H9 (cell line): ENCODE results near the gene MRFAP1. TPM values are rescaled to one million over a fixed set of nuclear protein-coding genes. Genes with fewer than 3 reads are reported as not detected.

Experiments
- DNase-seq: peaks from one replicate; pipeline ENCODE4 v3.0.0-alpha.2; 2017
- H2AFZ ChIP-seq: one replicate; pipeline ENCODE4 v1.6.1; 2013; ENCODE audit warnings: mild to moderate bottlenecking, low read length, control low read depth, moderate library complexity
- H2AK5ac ChIP-seq: 2 replicates; pipeline ENCODE4 v1.6.1; 2013; ENCODE audit warnings: low read length, control low read depth, mixed read lengths; ENCODE audit not compliant: insufficient read length
- H2BK120ac ChIP-seq: one replicate; pipeline ENCODE4 v1.6.1; 2013; ENCODE audit warnings: low read depth, mild to moderate bottlenecking, low read length, control low read depth, inconsistent platforms; ENCODE audit not compliant: poor library complexity, severe bottlenecking
- H2BK12ac ChIP-seq: 2 replicates; pipeline ENCODE4 v1.6.1; 2013; ENCODE audit warnings: low read length, control low read depth, mixed read lengths, low read depth; ENCODE audit not compliant: insufficient read length
- H2BK15ac ChIP-seq: 2 replicates; pipeline ENCODE4 v1.6.1; 2013; ENCODE audit warnings: low read depth, low read length, control low read depth
- H2BK20ac ChIP-seq: one replicate; pipeline ENCODE4 v1.6.1; 2013; ENCODE audit warnings: low read depth, mild to moderate bottlenecking, low read length, control low read depth, inconsistent platforms; ENCODE audit not compliant: poor library complexity, severe bottlenecking
- H2BK5ac ChIP-seq: 2 replicates; pipeline ENCODE4 v1.6.1; 2013; ENCODE audit warnings: low read length, control low read depth, mixed read lengths; ENCODE audit not compliant: insufficient read length
- H3K14ac ChIP-seq: 2 replicates; pipeline ENCODE4 v1.6.1; 2013; ENCODE audit warnings: low read length, control low read depth; ENCODE audit not compliant: insufficient read depth
- H3K18ac ChIP-seq: 2 replicates; pipeline ENCODE4 v1.6.1; 2013; ENCODE audit warnings: low read depth, mild to moderate bottlenecking, mixed read lengths, low read length, control low read depth; ENCODE audit not compliant: insufficient read length
- H3K23ac ChIP-seq: 2 replicates; pipeline ENCODE4 v1.6.1; 2013; ENCODE audit warnings: low read length, control low read depth, mixed read lengths, low read depth; ENCODE audit not compliant: insufficient read length
- H3K23me2 ChIP-seq: 2 replicates; pipeline ENCODE4 v1.6.1; 2013; ENCODE audit warnings: low read depth, mild to moderate bottlenecking, mixed read lengths, low read length, control low read depth; ENCODE audit not compliant: insufficient read length, poor library complexity, severe bottlenecking
- H3K27ac ChIP-seq: 2 replicates; pipeline ENCODE4 v1.5.1; 2013; ENCODE audit warnings: low read length, control low read depth, mixed read lengths, low read depth; ENCODE audit not compliant: insufficient read length
- H3K27me3 ChIP-seq: 2 replicates; pipeline ENCODE4 v1.6.1; 2013; ENCODE audit warnings: low read length, control low read depth, inconsistent platforms; ENCODE audit not compliant: insufficient read depth
- H3K4ac ChIP-seq: 2 replicates; pipeline ENCODE4 v1.6.1; 2013; ENCODE audit warnings: low read depth, mild to moderate bottlenecking, control low read depth, inconsistent platforms, low read length, moderate library complexity
- H3K4me1 ChIP-seq: 2 replicates; pipeline ENCODE4 v1.6.1; 2013; ENCODE audit warnings: low read length, control low read depth, inconsistent platforms; ENCODE audit not compliant: insufficient read depth
- H3K4me2 ChIP-seq: 2 replicates; pipeline ENCODE4 v1.6.1; 2013; ENCODE audit warnings: low read length, control low read depth, mixed read lengths; ENCODE audit not compliant: insufficient read length, insufficient read depth
- H3K56ac ChIP-seq: 2 replicates; pipeline ENCODE4 v1.6.1; 2013; ENCODE audit warnings: low read depth, mild to moderate bottlenecking, mixed read lengths, low read length, control low read depth; ENCODE audit not compliant: insufficient read length
- H3K79me1 ChIP-seq: 2 replicates; pipeline ENCODE4 v1.6.1; 2013; ENCODE audit warnings: low read depth, mild to moderate bottlenecking, moderate library complexity, low read length, control low read depth, inconsistent platforms; ENCODE audit not compliant: insufficient read depth, poor library complexity, severe bottlenecking
- H3K79me2 ChIP-seq: 2 replicates; pipeline ENCODE4 v1.6.1; 2013; ENCODE audit warnings: low read length, control low read depth, inconsistent platforms; ENCODE audit not compliant: insufficient read depth
- H3K9ac ChIP-seq: 2 replicates; pipeline ENCODE4 v1.6.1; 2013; ENCODE audit warnings: low read length, control low read depth, mixed read lengths; ENCODE audit not compliant: insufficient read length; ENCODE audit errors: extremely low read depth
- H3K9me3 ChIP-seq: one replicate; pipeline ENCODE4 v1.6.1; 2013; ENCODE audit warnings: low read depth, low read length, inconsistent platforms; ENCODE audit not compliant: control insufficient read depth
- H3T11ph ChIP-seq: one replicate; pipeline ENCODE4 v1.6.1; 2013; ENCODE audit warnings: mild to moderate bottlenecking, low read length, control low read depth, inconsistent platforms
- H4K20me1 ChIP-seq: one replicate; pipeline ENCODE4 v1.6.1; 2013; ENCODE audit not compliant: control insufficient read depth, insufficient read length, insufficient read depth
- H4K5ac ChIP-seq: 2 replicates; pipeline ENCODE4 v1.6.1; 2013; ENCODE audit warnings: low read depth, mild to moderate bottlenecking, mixed read lengths, low read length, control low read depth; ENCODE audit not compliant: insufficient read length
- H4K8ac ChIP-seq: replicated peaks from 2 replicates; pipeline ENCODE4 v1.6.1; 2013; ENCODE audit warnings: low read length, control low read depth, mixed read lengths, low read depth; ENCODE audit not compliant: insufficient read length
- H4K91ac ChIP-seq: 2 replicates; pipeline ENCODE4 v1.6.1; 2013; ENCODE audit warnings: low read depth, mild to moderate bottlenecking, moderate library complexity, mixed read lengths, low read length, control low read depth; ENCODE audit not compliant: insufficient read length
- H3K27ac Mint-ChIP-seq, 3 experiments: 2 replicates in 2 of 3; 3 replicates in 1 of 3; pipeline ENCODE4 v1.8.0; 2020 to 2021; ENCODE audit warnings: mixed read lengths in 3 of 3, mild to moderate bottlenecking in 1 of 3, moderate library complexity in 1 of 3
- H3K27me3 Mint-ChIP-seq: 2 replicates; pipeline ENCODE4 v1.8.0; 2021; ENCODE audit warnings: low read depth, mild to moderate bottlenecking, moderate library complexity, mixed read lengths
- H3K36me3 Mint-ChIP-seq, 3 experiments: 2 replicates in 2 of 3; 3 replicates in 1 of 3; pipeline ENCODE4 v1.8.0; 2020 to 2021; ENCODE audit warnings: low read depth in 3 of 3, mixed read lengths in 3 of 3; ENCODE audit not compliant: insufficient read depth in 1 of 3
- H3K4me1 Mint-ChIP-seq, 2 experiments: 2 replicates each; pipeline ENCODE4 v1.8.0; 2020; ENCODE audit warnings: mixed read lengths in 2 of 2
- H3K4me3 Mint-ChIP-seq, 2 experiments: 2 replicates in 1 of 2; 3 replicates in 1 of 2; pipeline ENCODE4 v1.8.0; 2020 to 2021; ENCODE audit warnings: mild to moderate bottlenecking in 2 of 2, mixed read lengths in 2 of 2, moderate library complexity in 1 of 2
- H3K9me3 Mint-ChIP-seq, 2 experiments: 2 replicates in 1 of 2; 3 replicates in 1 of 2; pipeline ENCODE4 v1.8.0; 2020; ENCODE audit warnings: mild to moderate bottlenecking in 2 of 2, mixed read lengths in 2 of 2, moderate library complexity in 1 of 2
- CTCF ChIP-seq: fragments of 200-600 bp; sonication (generic); conservative IDR thresholded peaks from 3 replicates; pipeline ENCODE4 v1.8.0; 2021; ENCODE audit warnings: antibody characterized with exemption, mild to moderate bottlenecking
- WGBS: extraction: QIAGEN DNeasy Blood & Tissue Kit; methylation state at CpG from one replicate; pipeline ENCODE4 v1.1.7; 2013; ENCODE audit warnings: missing lambda C conversion rate, low lambda C conversion rate, mixed read lengths; ENCODE audit not compliant: insufficient read length; ENCODE audit errors: extremely low coverage; 5-methylcytosine and 5-hydroxymethylcytosine counted together
- total RNA-seq: library from RNA; stranded (reverse); gene quantifications from 2 replicates; pipeline ENCODE4 v1.2.1, GENCODE V29; 2021

Gene MRFAP1
- total RNA-seq, 1 experiment from 2014 or later = 328 TPM

- Mint-ChIP-seq H3K4me1 (peaks cover 14 to 26% of the 10 kb centered on the region in 2 experiments), H3K9me3 (peaks cover 14 to 15% of the 10 kb centered on the region in 2 experiments), H3K36me3 (peaks cover 0 to 15% (median 6%) of the 10 kb centered on the region in 3 experiments; a peak in 6 of 7 replicates), H3K27ac (peak overlapping the region in 1 of 3 experiments; percentile 95; a peak in 1 of 7 replicates), H3K4me3 (no peak overlapping the region), H3K27me3 (peaks cover 24% of the 10 kb centered on the region)
- Histone ChIP-seq H2BK15ac (no peak overlapping the region), H3K9me3 (no peaks in the 10 kb centered on the region), H2AK5ac (no peak overlapping the region), H2BK12ac (no peak overlapping the region), H3K27ac (no peak overlapping the region), H3K18ac (no peak overlapping the region), H2BK120ac (no peak overlapping the region), H4K5ac (no peak overlapping the region), H4K8ac (no peak overlapping the region), H3K79me2 (no peaks in the 10 kb centered on the region), H4K20me1 (no peaks in the 10 kb centered on the region), H3K56ac (no peak overlapping the region), H2BK20ac (no peak overlapping the region), H3K14ac (no peak overlapping the region; the same call in 1 of the 2 replicates), H3K9ac (no peak overlapping the region), H3K27me3 (no peaks in the 10 kb centered on the region), H3K23me2 (no peaks in the 10 kb centered on the region), H3K4ac (no peak overlapping the region), H3K4me2 (no peak overlapping the region), H2AFZ (no peak overlapping the region), H3K4me1 (no peaks in the 10 kb centered on the region; the same call in 1 of the 2 replicates), H3K79me1 (no peaks in the 10 kb centered on the region), H3T11ph (no peak overlapping the region), H2BK5ac (no peak overlapping the region), H3K23ac (no peak overlapping the region), H4K91ac (no peak overlapping the region)
- DNase-seq = peak; percentile 58
- no CpG with 5 or more reads among the region's 24 CpGs for WGBS
- TF ChIP-seq CTCF = peak; percentile 46; the same call in 2 of the 3 replicates
Measured at GRCh38 chr4:6687947-6688878, 47.7 kb downstream of the MRFAP1 start.
